ENCODE data around the gene CCDC71.
A peak's percentile ranks its signal among the peaks of the same experiment; 100 is the strongest.

The CCDC71 gene

GRCh38 chr3:49171119-49171774 is 5.1 kb upstream of the CCDC71 start, which contains the start of gene KLHDC8B:
KLHDC8B (plus strand) TSS chr3:49171598; CDS start chr3:49172770, 1,172 bp downstream.
- in situ Hi-C loops (cut with MboI; ENCODE audit: low sequenced_read_pairs, unreplicated experiment): loop anchor here (25.0 kb wide), 1 partner anchor 266 kb away; the partner anchor contains the start of gene NICN1
- DNase-seq (ENCODE audit: low spot score): peak; percentile 94
- TF ChIP-seq, protein P1, sequence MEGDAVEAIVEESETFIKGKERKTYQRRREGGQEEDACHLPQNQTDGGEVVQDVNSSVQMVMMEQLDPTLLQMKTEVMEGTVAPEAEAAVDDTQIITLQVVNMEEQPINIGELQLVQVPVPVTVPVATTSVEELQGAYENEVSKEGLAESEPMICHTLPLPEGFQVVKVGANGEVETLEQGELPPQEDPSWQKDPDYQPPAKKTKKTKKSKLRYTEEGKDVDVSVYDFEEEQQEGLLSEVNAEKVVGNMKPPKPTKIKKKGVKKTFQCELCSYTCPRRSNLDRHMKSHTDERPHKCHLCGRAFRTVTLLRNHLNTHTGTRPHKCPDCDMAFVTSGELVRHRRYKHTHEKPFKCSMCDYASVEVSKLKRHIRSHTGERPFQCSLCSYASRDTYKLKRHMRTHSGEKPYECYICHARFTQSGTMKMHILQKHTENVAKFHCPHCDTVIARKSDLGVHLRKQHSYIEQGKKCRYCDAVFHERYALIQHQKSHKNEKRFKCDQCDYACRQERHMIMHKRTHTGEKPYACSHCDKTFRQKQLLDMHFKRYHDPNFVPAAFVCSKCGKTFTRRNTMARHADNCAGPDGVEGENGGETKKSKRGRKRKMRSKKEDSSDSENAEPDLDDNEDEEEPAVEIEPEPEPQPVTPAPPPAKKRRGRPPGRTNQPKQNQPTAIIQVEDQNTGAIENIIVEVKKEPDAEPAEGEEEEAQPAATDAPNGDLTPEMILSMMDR (IDR thresholded peaks at IDR 0.05; ENCODE audit: borderline replicate concordance, control extremely low read depth, extremely low read depth, insufficient read depth, missing control alignments): peak; percentile 93

DNA sequence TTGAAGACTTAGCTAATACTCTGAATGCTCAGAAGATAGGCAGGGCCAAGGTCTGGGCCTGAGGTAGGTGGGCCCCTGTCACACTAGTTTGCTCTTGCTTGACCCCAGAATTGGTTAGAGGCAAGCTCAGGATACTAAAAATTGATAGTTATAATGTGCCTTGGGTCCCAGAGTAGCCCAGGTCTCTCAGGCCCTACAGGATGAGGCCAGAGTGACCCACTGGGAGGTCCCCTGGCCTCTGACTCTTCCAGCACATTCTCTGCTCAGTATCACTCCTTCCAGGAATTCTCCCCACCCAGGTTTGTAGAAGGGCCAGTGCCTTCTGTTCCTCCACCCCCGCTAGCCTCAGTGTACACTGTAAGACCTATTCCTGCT is 4.6 kb upstream of the CCDC71 start:
- TF ChIP-seq, protein P1 (IDR thresholded peaks at IDR 0.05; ENCODE audit: borderline replicate concordance, control extremely low read depth, extremely low read depth, insufficient read depth, missing control alignments): no peak
- no peak for DNase-seq (ENCODE audit: low spot score)
- in situ Hi-C loops (cut with MboI; ENCODE audit: low sequenced_read_pairs, unreplicated experiment): loop anchor here (25.0 kb wide), 1 partner anchor 267 kb away; the partner anchor contains the start of gene NICN1

DNA sequence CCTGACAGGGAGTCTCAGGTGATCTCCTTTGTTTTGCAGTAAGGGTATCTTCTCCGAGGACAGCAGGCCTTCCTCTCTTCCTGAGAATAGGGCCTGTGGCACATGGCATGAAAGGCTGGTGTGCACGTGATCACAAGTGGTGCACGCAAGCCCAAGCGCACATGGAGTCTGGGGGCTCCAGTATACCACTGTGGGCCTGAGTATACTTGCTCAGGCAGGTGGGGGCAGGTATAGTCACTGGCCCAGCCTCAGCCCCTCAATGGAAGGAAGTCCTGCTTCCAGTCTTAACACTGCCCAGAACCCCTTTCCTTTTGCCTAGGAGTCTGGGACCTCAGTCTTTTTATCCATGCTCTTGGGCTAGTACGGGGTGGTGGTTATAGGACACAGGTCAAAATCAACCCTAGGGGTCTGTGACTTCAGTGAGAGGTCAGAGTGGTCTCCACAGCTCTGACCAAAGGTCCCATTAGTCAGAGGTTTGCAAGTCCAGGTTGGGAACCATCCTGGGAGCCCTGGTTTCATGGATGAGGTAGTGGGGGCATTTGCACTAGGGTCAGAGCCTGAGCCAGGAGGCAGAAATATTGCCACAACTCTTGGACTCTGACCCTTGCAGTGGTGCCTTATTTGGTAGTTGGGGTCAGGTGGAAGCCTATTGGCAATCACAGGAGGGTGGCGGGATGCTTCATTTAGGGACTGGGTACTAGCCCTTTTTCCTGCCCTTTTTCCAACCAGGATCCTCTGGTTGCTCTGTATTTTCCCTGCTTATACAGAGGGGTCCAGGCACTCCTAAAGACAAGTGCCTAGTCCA is 823 bp upstream of the CCDC71 start:
- TF ChIP-seq, protein P1 (IDR thresholded peaks at IDR 0.05; ENCODE audit: borderline replicate concordance, control extremely low read depth, extremely low read depth, insufficient read depth, missing control alignments): no peak
- in situ Hi-C loops (cut with MboI; ENCODE audit: low sequenced_read_pairs, unreplicated experiment): loop anchor here (25.0 kb wide), 1 partner anchor 270 kb away; the partner anchor contains the start of gene NICN1
- DNase-seq (ENCODE audit: low spot score): no peak

GRCh38 chr3:49164983-49165720 is 979 bp downstream of the CCDC71 start:
- TF ChIP-seq, protein P1 (IDR thresholded peaks at IDR 0.05; ENCODE audit: borderline replicate concordance, control extremely low read depth, extremely low read depth, insufficient read depth, missing control alignments): no peak
- no peak for DNase-seq (ENCODE audit: low spot score)
- in situ Hi-C loops (cut with MboI; ENCODE audit: low sequenced_read_pairs, unreplicated experiment): loop anchor here (25.0 kb wide), 1 partner anchor 272 kb away; the partner anchor contains the start of gene NICN1

DNA sequence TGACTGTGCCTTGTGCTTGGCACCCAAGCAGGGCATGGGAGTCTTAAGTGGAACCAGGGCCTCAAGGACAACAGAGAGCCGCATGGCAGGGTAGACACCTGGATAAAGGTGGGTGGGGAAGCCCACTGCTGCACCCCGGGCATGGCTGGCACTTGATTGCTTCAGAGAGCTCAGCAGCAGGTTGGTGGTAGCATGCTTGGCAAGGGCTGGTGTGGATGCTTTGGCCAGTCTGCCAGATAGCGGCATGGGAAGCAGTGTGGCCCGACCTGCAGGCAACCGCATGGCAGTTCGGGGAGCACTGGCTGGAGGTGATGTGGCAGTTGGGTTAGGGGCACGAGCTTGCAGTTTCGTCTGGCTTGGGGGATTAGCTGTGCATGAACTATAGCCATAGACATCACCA is 2.5 kb downstream of the CCDC71 start:
- in situ Hi-C loops (cut with MboI; ENCODE audit: low sequenced_read_pairs, unreplicated experiment): loop anchor here (25.0 kb wide), 1 partner anchor 274 kb away; the partner anchor contains the start of gene NICN1
- DNase-seq (ENCODE audit: low spot score): no peak
- TF ChIP-seq, protein P1 (IDR thresholded peaks at IDR 0.05; ENCODE audit: borderline replicate concordance, control extremely low read depth, extremely low read depth, insufficient read depth, missing control alignments): no peak
